Stimulated activated naive CD8-positive, alpha-beta T cell treated with anti-CD3 and anti-CD28 coated beads, Interleukin-15, Interleukin-2, amounts not matched to agents 100 U/mL and 50 U/mL, for 24 hours (primary cell): Measurements from ENCODE around the gene RFC1.
A peak's percentile ranks its signal among the peaks of the same experiment; 100 is the strongest.
"Not testable (repeated sequence)": the region's sequence is repeated elsewhere in the genome, so short reads cannot be mapped to it uniquely, and the experiment has no call there.

Experiments used
- ATAC-seq: fragments of 150-1000 bp; cut with Tn5 transposase; one replicate; pipeline ENCODE4 v1.10.0; 2021
- DNase-seq: peaks from one replicate; pipeline ENCODE4 v3.0.0; 2021

RFC1 gene

DNA sequence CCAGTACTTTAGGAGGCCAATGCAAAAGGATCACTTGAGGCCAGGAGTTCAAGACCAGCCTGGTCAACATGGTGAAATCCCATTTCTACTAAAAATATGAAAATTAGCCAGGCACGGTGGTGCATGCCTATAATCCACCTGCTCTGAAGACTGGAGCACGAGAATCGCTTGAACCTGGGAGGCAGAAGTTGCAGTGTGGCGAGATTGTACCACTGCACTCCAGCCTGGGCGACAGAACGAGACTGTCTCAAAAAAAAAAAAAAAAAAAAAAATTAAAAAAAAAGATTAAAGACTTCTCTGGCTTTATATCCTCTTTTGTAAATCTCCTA, 13.0 kb downstream of the RFC1 start:
- not testable (repeated sequence) for DNase-seq
- peak; percentile 21 for ATAC-seq

DNA sequence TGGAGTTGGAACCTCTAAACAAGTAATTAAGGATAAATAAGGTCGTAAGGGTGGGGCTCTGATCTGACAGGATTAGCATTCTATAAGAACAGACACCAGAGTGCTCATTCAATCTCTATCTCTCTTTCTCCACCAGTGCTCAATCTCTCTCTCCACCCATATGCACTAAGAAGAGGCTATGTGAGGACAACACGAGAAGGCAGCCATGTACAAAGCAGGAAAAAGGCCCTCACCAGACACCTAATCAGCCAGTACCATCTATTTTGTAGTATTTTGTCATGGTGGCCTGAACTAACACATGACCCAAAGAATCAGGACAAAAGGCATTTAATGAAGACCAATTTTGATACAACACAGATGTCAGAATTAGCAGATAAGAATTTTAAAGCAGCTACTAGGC, 16.8 kb downstream of the RFC1 start:
- ATAC-seq (no peak), DNase-seq (no peak)

DNA sequence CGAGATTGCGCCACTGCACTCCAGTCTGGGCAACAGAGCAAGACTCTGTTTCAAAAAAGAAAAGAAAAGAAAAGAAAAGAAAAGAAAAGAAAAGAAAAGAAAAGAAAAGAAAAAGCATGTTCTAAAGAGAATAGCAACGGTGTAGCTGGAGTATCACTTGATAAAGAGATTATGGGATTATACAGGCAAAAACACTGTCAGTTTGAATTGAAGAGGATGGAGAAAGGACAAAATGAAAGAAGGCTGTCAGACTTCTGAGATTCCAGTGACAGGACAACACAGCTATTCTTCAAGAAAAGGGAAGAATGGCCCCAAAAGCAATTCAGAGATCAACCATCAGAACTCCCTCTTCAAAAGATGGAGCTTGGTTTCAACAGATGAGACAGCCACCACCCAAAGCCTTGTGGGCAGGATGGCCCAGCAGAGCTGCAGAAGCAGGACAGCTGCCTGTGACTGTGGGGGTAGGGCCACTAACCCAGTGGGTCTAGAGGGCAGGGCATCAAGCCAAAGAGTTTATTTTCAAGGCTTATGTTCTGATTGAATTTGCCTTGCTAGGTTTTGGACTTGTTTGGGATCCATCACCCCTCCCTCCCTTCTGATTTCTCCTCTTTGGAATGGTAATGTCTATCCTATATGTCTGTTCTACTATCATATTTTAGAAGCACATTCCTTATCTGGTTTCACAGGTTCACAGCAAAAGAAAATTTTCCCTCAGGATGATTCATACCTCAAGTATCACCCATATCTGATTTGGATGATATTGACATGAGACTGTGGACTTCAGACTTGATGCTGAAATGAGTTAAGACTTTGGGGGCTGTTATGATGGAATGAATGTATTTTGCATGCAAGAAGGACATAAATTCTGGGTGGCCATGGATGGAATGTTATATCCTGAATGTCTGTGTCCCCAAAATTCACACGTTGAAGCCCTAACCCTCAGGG, 17.5 kb downstream of the RFC1 start:
- DNase-seq (peak; percentile 55), ATAC-seq (peak; percentile 45)

DNA sequence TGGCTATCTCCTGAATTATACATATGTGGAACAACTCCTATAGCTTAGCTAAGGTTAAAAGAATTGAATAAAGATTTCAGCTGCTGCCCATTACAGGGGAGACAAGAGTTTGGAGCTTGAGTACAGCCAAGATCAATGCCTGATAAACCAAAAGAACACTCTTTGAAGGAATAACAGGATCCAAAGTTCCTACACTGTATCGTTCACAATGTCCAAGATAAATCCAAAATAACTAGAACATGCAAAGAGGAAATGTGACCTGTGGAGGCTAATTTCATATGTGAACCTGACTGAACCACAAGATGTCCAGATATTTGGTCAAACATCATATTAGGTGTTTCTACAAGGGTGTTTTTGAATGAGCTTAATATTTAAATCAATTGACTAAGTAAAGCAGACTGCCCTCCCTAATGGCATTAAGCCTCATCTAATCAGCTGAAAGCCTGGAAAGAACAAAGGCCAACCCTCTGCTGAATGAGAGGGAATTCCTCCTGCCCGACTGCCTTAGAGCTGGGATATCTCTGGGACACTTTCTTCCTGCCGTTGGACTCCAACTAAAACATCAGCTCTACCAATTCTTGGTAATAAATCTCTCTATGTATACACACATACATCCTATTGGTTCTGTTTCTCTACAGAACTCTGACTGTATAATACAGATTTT, 19.2 kb downstream of the RFC1 start:
- DNase-seq: no peak
- no peak for ATAC-seq

DNA sequence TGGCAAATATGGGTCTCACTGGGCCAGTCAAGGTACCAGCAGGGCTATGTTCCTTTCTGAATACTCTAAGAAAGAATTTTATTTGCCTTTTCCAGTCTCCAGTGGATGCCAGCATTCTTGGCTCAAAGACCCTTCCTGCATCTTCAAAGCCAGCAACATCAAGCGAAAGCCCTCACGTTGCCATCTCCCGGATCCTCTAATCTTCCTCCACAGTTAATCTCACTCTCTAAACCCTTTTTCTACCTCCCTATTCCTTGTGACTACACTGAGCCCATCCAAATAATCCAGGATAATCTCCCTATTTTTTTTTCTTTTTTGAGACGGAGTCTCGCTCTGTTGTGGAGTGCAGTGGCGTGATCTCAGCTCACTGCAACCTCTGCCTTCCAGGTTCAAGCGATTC, 23.4 kb downstream of the RFC1 start:
- ATAC-seq (no peak), DNase-seq (no peak)

DNA sequence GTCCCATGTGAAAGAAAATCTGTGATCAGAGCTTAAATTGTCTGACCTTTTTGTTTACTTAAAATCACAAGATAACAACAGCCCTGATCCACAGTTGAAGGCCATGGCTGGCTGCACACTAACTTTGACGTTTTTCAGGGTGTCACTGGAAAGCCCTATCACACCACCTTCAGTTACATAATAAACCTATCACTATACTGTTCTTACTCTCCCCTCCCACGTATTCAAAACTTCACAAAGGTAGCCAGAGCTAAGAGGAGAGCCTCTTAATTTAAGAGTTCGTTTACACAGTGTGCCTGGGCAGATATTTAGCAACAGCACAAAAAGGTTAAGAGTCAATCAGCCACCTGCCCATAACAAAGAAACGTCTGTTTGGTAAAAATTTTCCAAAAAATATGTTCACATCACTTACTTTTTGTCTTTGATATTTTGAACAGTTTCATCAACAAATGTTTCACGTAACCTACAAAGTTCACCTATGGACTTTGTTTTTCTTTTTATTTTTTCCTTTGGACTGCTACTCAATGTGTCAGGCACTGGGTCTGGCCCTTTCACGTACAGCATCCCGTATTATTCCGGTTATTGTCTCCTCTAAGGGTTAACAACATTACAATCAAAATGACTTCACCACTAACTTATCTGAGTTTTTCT, 25.0 kb downstream of the RFC1 start:
- ATAC-seq: no peak
- no peak for DNase-seq

DNA sequence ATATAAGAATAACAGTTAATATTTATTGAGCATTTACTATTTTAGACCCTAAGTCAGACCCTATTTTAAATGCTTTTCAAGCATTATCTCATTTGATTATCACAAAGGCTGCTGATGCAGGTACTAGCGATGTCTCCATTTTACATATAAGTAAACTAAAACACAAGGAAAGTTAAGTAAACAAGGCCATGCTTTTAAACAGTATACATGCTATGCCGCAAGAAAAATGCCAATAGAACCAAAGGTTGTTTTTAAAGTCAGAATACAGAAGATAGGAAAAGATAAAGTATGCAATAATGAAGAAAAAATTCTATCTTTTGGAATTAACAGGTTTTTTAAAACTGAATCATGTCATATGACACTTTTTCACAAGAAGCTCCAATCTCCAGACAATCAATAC, 26.2 kb downstream of the RFC1 start:
- no peak for DNase-seq
- ATAC-seq: no peak

DNA sequence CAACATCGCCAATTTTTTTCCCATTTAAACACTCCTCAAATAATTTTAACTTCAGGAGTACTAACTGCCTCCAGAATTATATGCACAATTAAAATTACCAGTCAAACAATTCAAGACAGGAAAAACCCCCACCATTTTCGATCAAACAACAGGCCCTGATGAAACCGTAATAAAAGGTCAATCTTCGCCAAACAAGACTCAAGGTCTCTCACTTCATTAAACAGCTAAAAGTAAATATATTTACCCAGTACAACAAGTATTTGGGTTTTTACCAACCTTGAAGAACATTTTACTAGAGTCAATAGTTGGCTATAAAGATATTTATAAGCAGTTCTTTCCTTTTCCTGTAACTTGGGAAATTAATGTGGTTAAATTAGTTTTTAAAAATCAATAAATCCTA, 28.3 kb downstream of the RFC1 start:
- ATAC-seq (no peak), DNase-seq (no peak)

DNA sequence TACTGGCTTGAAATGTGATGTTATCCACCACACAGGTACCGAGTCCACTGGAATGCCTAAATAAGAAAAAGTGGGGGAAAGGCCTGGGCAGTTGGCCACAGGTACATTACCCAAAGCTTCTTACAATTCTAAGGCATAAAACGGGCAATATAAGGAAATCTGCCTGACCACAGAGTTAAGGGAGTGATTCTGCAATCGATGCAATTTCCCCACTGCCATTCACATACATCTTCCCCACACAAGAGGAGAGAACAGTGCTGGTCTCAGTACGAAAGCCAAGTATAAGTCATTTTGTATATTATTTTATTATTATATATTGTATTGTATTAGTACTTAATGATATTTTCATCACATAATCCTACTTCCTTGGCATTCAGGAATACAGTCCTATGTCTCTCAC, 30.6 kb downstream of the RFC1 start:
- ATAC-seq: no peak
- DNase-seq: no peak

DNA sequence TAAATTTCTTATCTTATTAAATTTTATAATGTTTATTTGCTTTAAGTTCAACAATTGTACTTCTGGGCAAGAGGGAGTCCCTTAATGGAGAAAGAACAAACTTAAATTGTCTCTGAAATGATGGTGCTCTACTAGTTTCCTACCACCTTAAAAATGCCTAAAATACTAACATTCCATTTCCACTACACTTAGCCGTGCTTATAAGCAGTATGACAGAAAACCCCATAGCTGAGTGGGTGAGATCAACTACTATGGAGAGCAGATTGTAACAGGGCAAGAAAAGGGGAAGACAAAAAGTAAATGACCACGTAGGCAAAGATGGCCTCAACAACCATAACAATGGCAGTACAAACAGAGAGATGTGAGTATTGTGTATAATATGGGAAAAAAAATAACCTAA, 35.0 kb downstream of the RFC1 start:
- DNase-seq: no peak
- no peak for ATAC-seq

DNA sequence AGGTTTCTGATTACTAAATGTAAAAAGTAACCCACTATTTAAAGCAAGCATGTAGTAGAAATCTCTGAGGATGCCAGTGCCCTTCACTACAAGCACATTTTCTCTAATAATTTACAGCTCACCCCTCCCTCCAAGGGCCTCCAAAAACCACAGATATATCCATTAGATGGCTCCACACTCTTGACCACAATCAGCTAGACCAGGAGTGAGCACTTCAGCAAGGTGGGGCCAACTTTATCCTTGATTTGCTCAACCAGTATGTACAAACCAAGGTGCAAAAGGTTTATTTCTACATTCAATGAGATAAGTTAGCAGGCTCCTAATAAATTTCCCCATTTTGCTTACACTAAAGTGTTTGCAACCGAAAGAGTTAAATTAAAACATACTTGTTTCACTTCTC, 35.8 kb downstream of the RFC1 start:
- no peak for ATAC-seq
- DNase-seq: no peak

DNA sequence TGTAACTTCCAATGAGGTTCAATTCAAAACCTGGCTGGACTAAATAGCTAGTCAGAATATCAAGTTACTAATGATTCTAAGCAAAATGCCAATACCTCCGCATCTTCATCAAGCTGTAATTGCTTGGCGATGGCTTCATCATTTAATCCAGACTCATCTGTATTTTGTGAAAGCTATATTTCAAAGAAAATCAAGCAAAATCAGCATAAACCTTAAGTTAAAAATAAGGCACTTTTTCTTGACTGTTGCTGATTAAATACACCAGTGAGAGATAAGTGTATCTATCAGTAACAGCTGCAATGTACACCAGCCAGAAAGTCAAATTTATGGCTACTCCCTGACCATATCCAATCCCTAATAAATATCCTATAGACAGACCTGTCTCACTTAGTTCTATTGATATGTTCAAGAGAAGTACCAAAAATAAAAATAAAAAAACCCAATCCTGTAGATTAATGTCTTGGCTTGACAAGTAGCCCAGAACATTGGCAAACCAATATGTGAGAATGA, 39.6 kb downstream of the RFC1 start:
- ATAC-seq (no peak), DNase-seq (no peak)

DNA sequence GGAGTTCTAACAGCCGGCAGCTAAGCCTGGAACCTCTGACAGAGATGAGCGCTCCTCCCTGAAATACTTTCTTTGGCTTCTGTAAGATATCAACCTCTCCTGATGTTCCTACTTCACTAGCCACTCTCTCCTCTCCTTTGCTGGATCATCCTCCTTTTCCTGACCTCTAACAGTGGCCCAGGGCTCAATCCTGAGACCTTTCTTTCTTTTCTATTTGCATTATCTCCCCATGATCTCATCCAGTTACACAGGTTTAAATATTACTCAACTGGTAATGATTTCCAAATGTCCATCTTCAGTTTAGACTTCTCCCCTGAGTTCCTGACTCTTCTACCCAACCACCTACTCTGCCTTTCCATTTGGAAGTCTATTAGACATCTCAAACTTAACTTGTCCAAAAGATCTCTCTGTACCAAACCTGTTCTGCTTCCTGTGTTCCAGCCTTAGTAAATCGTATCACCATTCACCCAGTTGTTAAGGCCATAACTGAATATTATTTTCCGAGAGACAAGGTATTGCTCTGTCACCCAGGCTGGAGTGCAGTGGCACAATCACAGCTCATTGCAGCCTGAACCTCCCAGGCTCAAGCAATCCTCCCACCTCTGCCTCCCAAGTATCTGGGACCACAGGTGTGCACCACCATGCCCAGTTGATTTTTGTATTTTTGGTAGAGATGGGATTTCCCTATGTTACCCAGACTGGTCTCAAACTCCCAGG, 41.1 kb downstream of the RFC1 start:
- ATAC-seq: no peak

DNA sequence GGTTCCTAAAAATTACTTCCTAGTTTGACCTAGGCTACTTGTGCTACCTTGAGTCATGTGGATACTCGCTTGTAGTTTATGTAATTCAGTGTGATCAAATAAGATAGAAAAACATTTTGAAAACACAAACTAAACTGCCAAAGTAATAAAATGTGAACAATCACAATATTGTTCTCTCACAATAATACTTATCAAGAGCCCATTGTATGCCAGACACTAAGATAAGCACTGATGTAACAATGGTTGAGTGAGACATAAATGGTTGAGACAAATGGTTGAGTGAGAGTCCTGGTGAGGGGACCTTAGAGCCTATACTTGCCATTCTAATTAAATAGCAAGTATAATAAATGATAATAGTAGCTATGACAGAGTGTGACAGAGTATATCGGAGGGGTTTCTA, 41.7 kb downstream of the RFC1 start:
- ATAC-seq: no peak

More for the DNA sequence above, 41.1 kb downstream of the RFC1 start:
- DNase-seq: no peak

DNA sequence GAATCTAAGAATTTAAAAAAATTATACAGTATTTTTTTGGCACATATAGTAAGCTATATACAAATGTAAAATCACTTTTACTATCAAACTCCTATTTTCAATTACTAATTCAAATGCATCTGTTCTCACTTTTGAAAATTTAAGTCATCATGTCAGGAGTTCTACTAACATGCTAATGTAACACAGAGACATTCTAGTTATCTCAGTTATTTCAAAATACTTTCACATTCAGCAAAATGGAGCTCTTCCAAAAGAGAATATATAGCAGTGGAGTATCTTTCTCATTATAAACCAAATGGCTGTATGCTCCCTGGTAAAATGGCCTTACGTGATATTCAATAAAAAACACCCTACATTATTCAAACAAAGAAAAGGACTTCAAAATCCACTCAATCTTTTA, 42.3 kb downstream of the RFC1 start:
- ATAC-seq (no peak), DNase-seq (no peak)

More for the DNA sequence above, 41.7 kb downstream of the RFC1 start:
- DNase-seq: no peak

DNA sequence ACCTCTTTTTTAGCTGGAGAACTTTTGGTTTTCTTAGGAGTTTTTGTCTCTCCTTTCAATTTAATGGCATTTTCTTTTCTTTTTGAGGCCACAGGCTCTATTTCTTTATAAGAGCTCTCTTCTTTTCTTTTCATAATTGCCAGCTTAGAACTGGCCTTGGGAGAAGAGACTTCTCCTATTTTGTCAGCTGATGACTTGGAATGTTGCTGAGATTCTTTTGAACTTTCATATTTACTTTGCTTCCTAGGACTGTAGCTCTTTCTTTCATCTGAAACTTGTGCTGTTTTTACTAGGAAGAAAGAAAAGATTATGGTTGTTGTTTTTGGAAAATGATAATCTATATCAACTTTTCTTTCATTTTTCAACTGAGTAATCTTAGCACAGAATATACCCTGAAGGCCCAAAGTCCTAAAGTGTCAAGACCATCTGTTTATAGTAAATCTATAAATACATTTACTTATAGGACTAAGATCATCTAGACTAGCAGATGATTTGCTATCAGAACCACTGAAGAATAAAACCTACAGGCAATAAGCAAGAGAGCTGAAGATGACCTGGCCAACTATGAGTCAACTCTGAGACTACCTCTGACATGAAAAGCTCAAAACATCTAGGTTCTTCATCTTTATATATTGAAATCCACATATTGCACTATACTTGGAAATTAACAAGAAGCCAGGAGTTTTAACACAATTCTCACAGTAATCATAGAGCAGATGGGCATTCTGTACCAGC, 45.6 kb downstream of the RFC1 start:
- ATAC-seq (no peak), DNase-seq (no peak)

DNA sequence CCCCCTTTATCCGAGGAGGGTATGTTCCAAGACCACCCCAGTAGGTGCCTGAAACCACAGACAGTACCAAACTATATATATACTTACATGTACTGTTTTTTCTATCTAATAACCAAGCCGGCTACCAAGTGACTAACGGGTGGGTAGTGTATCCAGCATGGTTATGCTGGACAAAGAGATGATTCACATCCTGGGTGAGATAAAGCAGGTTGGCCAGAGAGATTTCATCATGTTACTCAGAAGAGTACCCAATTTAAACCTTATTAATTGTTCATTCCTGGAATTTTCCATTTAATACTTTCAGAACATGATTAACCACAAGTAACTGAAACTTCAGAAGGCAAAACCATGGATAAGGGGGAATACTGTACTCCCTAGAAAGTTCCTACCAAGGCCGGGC, 46.5 kb downstream of the RFC1 start:
- ATAC-seq (no peak), DNase-seq (no peak)

DNA sequence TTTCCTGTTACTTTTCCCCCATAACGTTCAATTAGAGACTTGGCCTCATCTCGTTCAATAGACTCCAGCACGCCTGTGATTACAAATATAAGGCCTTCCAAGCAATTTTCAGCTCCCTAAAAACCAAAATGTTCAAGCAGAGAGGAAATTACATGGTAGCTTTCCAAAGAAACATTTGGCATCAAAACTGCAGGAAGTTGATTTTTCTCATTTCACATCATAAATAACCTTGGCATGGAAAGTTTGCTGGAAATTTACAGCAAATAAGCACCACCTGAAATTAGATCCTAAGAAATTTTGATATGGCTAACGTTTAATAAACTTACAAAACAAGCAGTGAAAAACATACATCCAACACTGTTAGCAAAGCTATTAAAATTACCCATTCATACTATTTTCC, 53.3 kb downstream of the RFC1 start:
- ATAC-seq (no peak), DNase-seq (no peak)

DNA sequence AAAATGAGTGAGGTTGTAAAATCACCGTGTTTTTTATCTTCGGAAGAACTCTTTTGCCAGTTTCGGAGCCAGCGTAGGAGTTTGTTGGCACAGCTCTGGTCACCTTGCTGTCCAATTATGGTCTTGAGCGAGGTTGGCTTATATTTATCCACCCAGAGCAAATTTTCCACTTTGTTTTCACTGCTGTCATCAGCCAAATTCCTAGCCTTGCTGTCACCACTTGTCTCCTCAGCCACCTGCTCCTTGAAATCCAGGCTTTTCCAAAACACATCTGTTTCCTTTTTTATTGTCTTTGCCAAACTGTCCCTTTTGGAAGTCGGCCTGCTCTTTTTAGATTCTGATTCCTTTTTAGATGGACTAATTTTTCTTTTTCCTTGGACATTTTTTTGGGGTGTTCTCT, 57.6 kb downstream of the RFC1 start:
- no peak for DNase-seq
- no peak for ATAC-seq

DNA sequence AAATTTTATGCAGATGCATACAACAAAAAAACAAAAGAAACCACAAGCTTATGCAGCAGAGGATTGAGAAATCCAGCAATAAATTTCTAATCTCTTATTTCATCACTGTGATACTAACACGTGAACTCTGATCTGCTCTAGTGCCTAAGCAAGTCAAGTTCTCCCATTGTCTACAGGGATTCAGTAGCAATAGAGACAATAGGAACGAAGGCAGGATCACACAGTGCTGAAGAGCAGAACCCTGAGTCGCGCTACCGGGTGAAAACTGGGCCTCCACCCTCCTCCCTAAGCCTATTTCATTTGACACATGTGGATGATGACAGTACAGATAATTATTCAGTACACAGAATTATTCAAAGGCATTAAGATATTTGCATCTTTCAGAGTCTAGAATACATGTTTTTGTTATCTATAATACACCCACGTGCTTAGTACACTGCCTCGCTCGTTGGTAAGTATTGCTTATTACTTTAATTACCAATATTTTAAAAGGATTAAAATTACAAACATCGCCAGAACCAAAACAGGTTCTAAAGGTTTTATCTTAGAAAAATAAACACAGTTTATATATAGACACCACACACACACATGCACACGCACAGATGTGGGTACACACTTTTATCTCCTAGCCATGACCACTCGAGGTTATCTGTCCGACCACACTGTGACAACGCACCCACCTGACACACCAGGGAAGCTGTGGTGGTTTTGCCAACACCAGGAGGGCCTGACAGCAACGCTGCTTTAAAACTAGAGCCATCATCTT, 60.1 kb downstream of the RFC1 start:
- ATAC-seq (no peak), DNase-seq (no peak)

DNA sequence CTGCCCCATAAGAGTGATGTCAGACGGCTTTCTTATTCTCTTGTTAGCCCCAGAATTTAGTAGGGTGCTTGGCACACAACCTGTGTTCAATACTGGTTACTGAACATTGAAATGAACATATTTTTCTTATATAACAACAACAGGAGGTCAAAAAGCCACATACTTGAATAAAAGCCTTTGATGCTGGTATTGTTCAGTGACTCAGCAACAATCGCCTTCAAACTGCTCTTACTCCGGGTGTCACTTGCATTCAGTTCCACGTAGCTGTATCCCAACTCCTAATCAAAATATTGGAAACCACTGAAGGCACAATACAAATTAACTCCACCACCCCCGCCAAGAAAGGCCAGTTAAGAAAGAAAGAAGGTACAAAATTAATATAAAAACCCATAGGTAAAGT, 61.5 kb downstream of the RFC1 start:
- ATAC-seq (no peak), DNase-seq (no peak)
